NCI-H2107 (cell line): ENCODE measurements around the gene IQCE.
"Not testable (repeated sequence)": the region's sequence is repeated elsewhere in the genome, so short reads cannot be mapped to it uniquely, and the experiment has no call there.

ENCODE experiments used
- DNase-seq: peaks from one replicate; lab custom pipeline; 2025; lab: John Stamatoyannopoulos, UW

The IQCE gene

DNA sequence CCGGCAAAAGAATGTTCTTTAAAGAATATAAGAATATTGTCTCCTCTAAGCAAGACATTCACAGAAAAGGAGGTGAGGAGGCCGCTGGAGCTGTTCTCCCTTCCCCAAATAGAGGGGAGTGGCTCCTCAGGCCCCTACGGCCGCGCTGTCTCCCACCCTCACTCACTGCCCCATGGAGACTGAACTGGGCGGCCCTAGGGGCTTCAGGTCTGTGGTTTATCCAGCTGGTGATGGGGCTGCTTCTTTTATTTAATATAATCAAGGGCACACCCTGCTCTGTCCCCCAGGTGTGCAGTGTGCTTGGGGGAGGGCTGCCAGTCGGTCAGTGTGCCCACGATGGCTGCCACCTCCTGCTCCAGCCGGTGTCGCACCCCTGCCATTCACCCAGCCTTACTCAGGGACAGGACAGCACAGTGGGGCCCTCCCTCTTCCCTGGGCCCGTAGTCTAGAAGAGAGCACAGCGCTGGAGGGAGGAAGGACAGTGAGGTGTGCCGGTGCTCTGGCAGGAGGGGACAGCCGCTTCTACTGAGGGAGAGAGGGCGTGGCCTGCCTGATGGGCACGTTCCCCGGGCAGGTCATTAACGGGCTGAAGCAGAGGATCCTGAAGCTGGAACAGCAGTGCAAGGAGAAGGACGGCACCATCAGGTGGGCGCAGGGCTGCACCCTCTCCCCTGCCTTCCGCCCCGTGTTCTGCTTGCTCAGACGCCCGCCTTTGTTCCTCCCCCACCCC lies 23.4 kb downstream of the IQCE start:
- DNase-seq, result no peak

DNA sequence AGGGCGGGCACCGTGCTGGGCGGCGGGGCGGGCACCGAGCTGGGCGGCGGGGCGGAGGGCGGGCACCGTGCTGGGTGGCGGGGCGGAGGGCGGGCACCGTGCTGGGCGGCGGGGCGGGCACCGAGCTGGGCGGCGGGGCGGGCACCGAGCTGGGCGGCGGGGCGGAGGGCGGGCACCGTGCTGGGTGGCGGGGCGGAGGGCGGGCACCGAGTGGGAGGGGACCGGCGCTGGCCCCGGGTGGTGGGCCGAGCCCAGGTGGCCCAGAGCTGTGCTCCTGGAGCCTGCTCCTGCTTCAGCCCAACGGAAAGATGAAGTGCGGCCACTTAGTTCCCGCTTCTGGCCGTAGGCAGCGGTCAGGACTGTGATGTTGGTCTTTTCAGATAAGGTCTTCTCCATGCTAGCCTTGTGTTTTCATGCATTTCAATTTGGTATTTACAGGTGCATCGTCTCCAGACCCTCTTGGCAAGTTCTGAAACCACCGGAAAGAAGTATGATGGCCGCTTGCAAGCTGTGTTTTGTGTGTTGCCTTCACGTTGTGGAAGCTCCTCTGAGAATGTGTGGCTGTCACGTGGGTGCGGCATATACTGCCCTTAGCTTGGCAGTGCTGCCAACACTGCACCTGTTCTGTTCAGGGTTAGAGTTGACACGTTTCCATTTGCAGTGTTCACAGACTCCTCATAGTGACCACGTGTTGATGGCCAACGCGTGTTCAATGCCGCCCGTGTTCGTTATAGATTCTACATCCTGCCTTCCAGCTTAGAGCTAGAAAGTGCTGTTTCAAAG lies 25.2 kb downstream of the IQCE start:
- no peak for DNase-seq

DNA sequence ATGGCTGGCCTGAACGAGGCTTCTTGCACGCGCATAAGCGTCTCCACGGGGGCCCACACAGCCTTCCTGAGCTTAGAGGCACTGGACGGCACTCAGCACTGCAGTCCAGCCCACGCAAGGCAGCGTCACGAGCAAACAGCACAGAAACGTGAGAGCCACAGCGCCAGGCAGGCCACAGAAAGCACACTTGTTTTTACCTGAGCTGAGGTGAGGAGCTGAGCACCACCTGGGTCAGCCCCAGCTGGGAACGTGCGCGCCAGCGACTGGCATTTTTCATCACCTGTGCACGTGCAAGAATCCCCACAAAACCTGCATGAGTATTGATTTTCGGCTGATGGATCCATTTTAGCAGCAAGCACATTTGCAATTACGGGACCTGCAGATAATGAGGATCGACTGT lies 26.7 kb downstream of the IQCE start:
- peak; percentile 89 for DNase-seq

DNA sequence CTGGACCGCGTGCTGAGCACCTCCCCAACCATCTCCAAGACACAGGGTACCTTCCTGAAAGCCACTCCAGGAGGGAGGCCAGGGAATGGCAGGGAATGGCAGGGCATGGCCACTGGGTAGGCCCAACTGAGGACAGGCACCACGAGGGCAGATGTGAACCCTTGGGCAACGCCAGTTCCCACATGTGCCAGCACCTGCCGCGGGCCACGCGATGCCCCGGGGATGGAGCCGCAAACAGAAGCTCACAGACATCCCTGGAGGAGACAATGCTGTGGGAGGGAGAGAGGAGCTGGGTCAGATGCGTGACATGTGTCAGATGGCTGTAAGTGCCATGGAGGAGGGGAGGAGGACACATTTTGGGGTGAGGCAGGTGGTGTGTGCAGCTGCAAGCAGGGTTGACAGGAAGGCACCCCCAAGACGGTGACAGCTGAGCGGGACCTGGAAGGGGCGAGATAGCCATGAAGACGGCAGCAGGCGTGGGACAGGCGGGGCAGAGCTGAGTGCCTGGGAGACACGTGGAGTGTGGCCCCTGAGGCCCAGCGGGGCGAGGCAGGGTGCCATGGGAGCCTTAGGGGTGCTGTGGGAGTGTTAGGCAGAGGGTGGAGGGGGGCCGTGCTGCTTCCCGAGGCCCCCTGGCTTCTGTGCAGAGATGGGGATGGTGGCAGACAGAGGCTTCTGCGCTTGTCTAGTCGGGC lies 27.7 kb downstream of the IQCE start:
- DNase-seq, result no peak

DNA sequence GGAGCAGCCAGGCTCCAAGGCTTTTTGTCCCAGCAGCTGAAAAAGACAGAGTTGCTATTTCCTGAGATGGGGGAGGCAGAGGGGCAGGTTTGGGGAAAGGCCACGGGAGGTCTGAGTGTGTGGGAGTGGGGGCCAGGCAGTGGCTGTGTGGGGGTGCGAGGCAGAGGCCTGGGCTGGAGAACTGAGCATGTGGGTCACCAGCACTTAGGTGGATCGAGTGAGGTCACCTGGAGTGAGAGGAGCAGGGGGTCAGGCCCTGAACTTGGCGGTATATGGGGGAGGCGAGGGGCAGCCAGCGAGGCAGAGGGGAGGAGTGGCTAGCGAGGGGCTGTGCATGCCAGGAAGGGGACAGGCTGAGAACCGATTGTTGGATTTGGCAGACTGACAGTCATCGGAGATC lies 28.4 kb downstream of the IQCE start:
- no peak for DNase-seq

DNA sequence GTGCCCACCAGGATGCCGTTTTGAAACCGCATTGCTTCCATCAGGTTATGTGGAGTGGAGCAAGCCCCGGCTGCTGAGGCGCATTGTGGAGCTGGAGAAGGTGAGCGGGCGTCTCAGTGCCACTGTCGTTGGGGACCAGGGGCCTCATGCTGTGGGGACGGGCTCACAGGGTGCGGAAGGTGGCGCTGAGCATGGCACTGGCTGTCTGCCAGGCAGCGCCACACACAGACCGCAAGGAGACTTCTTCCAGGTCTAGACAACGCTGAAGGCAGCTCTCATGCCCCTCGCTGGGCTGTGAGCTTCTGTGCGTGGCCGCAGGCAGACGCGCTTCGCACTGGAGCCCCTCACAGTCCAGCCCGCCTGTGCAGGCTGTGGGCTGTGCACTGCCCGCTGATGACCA lies 29.0 kb downstream of the IQCE start:
- no peak for DNase-seq

DNA sequence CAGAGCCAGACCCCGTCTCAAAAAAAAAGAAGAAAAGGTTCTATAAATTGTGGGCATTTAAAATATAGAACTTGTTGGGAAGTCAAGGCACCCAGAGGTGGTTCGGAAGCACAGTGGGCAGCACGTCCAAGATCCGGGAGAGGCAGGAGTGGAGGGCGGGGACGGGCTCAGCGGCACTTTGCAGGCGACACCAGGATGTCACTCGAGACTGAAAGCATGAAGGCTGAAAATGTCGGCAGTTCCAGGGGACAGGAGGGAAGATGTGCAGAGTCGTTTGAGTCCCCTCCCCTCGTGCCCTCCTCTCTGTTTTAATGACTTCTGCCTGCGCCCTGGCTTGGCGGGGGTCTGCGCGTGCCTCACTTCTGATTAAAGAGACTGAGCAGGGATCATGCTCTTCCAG lies 30.6 kb downstream of the IQCE start:
- no peak for DNase-seq

DNA sequence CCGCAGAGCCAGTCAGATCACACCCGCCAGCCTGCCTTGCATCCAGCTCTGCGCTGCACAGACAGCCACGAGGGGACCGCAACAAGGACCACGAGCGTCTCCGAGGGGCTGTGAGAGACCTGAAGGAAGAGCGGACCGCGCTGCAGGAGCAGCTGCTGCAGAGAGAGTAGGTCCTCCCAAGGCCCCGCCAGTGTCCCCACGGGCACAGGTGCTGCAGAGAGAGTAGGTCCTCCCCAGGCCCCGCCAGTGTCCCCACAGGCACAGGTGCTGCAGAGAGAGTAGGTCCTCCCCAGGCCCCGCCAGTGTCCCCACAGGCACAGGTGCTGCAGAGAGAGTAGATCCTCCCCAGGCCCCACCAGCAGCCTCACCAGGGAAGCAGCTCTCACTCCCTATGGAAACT lies 31.2 kb downstream of the IQCE start:
- not testable (repeated sequence) for DNase-seq

DNA sequence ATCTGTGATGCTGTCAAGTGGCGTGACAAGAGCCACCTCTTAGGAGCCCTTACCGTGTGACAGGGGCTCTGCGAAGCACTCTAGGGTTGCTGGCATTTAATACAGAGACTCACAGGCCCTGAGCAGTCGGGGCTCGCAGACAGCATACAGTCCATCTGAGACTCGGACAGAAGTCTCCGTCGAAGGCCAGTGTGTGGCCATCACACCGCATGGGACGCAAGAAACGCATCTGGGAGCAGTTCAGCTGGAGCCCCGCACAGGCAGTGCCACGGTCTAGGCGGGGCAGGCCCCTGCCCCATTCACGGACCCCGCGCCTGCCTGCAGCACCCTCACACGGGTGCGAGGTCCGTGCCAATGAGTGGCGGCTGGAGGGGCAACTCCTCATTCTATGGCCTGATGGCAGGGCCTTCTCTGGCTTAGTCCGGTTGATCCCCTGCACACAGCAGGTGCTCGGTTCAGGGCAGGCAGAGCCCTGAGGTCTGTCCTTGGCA lies 33.6 kb downstream of the IQCE start:
- no peak for DNase-seq

DNA sequence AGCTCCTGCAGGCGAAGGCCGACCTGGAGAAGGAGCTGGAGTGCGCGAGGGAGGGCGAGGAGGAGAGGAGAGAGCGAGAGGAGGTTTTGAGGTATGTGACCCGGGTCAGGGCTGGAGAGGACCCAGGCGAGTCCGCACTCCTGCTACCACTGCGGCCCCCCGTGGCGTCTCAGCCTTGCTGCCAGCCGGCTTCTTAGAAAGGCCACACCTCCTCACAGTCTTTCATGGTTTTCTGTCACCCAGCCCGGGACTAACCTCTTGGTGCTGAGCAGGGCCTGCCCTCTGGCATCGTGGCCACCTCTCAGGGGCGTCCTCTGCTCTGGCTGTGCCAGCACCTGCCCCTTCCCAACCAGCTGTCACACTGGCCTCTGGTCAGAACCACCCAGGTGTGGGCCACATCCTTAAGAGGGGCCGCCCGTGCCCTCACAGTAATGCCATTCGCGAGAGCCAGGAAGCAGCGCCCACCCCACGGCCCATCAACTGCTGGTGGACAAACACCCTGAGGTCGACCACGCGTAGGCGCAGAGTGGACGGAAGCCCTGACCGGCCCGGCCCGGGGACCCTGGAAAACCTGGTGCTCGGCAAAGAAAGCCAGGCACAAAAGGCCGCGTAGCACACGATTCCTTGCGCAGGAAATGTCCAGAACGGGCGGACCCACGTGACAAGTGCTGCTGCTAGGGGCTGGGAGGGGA lies 34.4 kb downstream of the IQCE start:
- DNase-seq, result no peak

DNA sequence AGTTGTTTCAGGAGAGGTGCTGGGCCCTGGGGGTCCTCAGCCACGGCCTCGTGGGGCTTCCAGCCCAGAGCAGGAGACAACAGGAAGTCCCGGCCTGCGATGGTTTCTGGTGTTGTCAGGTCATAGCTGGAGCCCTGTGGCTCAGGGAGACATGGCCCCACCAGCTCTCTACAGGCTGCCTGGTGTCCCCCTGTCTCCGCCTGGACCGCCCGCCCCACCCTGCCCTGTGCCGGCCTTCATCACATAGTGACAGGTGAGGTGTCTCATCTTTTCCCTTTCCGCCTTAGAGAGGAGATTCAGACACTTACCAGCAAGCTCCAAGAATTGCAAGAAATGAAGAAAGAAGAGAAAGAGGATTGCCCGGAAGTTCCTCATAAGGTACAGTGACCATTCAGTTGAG lies 35.8 kb downstream of the IQCE start:
- no peak for DNase-seq

DNA sequence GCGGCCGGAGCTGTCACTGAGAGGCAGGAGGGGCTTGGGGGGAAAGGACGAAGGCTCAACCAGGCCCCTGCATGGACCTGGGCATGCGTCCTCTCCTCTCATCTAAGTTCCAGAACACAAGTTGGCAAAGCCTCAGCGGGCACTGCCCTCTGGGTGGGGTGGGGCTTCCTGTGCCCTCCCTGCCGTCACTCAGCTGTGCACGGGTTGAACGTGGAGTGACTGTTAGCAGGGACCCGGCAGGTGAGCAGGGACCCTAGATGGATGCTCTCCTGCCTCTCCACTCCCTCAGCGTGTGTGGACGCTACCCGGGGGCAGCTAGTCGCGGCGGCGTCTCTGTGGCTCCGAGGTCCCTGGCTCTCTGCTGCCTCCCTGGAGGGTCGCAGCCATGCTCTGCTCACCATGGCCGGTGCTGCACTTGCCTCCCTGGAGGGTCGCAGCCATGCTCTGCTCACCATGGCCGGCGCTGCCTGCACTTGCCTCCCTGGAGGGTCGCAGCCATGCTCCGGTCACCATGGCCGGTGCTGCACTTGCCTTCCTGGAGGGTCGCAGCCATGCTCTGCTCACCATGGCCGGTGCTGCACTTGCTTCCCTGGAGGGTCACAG lies 36.6 kb downstream of the IQCE start:
- no peak for DNase-seq

DNA sequence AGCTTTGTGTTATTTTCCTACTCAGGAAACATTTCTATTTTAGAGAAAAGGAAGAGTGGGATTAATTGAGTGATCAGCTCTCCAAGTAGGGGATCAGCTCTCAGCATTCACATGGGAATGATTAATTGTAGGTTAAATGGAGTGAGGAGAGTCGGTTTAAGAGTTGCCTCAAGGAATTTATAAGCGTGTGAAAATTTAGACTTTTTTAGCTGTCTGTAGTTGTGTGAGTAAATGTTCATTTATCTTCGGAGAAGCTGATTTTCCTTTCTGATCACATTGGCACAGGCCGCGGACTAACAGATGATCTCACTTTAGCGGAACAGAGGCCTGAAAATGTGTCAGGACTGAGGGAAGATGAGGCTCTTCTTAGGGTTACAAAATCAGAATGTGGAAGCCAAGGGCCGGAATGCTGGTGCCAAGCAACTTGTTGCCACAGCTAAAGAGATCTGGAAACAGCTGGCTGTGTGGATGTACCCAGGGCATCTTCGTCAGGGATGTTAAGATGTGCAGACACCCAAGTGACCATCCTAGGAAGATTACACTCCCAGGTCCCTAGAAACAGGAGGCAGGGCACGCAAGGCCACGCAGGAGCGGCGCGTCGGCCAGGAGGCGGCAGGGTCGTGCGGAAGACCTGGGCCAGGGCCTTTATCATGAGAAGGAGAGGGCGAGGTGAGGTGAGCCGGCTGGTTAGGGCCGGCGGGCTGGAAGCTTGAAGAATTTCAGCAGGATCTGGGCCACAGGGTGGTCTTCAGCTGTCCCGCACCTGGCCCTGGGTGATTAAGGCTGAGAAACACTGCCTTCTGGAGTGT lies 37.9 kb downstream of the IQCE start:
- DNase-seq, result no peak

DNA sequence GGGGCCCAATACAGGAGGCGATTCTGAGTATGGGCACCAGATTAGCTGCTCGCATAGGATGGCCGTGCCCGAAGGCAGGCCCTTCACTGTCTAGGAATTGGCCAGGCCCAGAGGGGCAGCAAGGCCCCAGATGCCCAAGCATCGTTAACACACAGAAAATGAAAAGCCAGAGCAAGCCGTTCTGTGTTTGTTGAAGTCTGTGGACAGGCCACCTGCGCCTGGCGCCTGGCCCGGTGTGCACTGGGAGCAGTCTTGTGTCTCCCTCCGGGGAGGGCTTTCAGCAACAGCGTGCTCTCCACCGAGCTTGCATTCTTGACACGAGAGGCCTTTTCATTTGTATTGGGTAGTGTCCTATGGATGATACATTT lies 38.5 kb downstream of the IQCE start:
- no peak for DNase-seq

DNA sequence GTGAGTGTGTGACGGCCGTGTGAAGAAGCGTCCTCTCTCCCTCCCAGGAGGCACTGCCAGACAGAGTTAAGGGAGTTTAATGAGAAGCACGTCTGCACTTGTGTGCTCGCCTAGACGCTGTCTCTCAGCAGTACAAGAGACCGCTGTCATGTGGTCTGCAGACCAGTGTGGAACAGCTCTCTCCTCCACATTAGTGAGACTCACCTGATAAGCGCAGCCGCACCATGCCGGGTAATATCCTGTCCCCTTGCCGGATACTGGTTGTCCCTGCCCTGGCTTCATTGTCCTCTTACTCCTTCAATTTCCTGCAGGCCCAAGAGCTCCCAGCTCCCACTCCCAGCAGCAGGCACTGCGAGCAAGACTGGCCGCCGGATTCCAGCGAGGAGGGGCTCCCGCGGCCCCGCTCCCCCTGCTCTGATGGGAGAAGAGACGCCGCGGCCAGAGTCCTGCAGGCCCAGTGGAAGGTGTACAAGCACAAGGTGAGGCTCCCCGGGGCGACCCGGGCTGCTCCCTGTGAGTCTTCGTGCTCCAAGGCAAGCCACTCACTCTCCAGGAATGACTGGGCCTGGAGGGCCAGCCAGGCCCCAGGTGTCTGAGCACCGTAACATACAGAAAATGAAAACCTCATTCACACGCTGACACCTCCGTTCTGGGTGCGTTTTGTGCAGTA lies 39.5 kb downstream of the IQCE start:
- DNase-seq, result no peak

DNA sequence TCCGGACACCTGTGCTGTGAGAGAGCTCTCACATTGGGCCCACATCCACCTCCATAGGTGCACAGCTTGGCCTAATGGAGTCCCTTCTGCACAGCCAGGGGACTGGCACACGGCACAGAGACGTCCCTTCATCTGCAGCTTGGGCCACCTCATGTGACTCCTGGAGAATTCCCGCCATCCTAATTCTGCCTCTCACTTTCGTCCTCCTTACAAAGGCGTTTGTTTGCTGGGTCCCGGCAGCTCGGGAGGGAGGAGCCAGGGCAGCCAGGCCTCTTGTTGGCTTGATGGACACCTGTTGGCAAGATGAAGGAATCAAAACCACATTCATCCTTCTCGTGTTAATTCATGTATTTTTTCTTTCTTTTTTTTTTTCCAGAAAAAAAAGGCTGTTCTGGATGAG lies 42.3 kb downstream of the IQCE start:
- DNase-seq, result no peak

DNA sequence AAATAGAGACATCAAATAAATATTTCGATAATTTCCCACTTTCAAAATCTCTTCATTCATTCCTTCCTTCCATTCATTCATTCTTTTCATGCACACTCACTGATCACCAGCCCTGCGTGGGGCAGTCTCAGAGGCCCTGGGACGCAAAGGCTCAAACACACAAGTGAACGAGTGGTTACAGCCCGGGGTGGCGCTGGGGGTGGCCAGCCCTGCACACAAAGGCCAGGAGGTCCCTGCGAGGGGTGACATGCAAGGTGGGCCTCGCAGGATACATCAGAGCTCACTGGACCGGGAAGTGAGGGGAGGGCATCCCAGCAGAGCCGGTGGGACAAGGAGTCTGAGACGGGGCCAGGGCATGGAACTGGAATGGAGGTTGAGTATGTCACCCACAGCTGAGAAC lies 43.1 kb downstream of the IQCE start:
- DNase-seq, result no peak

DNA sequence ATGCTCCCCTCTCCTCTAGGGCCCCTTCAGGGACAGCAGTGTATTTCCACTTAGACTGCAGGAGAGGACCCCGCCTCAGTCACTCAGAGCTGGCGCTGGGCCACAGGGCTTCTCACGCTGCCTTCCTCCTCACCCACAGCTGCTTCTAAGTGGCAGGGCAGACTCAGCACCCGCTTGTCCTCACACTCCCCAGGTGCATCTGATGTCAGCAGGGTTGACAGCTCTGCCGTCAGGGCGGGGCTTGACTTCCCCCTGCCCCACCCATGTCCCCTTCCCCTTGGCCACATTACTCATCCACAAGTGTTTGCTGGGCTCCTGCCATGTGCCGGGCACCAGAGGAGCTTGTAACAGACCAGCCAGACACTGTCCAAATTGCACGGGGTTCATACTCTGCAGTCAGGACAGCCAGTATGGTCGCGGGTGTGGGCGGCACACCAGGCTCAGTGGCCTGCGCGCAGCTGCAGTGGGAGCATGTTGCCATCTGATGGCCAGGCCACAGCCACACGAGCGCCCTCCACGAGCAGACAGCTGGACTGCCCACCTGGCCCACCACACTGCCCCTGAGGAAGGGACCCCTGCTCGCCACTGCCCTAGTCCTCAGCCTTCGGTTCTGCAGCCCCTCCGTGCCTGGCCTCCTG lies 43.7 kb downstream of the IQCE start:
- no peak for DNase-seq

DNA sequence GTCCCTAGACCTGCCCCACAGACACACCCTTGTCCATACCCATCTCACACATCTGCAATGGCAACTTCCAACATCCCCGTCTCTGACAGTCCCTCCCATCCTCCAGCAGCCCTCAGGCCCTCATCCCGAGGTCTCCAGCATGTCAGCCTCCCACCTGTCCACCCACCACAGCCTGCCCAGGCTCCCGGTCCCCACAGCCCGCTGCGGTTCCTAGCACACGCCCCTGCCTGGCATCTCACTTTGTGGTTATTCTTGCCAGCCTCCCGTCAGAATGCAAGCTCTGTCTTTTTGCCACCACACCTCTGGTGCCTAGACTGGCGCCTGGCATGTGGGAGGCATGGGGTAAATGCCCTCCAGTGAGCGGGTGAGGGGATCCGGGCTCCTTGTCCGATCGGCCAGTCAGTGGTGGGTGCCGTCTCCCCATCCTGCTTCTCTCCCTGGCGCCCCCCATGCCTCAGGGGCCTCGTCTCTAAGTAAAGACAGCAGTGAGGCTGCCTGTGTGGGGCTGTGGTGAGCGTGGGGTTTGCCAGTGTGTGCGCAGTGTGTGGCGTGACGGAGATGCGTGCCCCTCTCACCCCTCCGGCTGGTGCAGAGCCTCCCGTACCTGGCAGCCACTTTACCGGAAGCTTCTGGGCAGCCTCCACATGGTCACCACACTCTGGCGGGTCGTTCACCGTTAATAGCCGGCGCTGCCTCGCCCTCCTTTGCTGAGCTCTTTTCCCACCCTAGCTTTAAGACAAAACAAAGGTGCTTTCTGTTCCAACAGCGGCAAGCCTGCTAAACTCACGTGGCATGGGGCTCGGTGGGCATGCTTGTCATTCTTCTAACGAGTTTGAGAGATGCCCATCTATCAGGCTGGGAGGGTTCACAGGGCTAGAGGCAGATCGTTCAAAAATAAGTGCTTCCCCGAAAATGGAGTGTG lies 44.5 kb downstream of the IQCE start:
- no peak for DNase-seq
